Epithelial cell of esophagus (primary cell): ENCODE data around the gene UBAC2.

Experiments
- DNase-seq: peaks from one replicate; pipeline ENCODE4 v3.0.0; 2010; ENCODE audit warnings: low read depth
- H3K4me3 ChIP-seq: 2 replicates; pipeline ENCODE4 v1.5.1; 2011; ENCODE audit warnings: mild to moderate bottlenecking, low read length, control low read depth
- CTCF ChIP-seq: IDR thresholded peaks from 2 replicates; pipeline ENCODE4 v1.5.1; 2011; ENCODE audit warnings: low read depth, mild to moderate bottlenecking, low read length, control low read depth, inconsistent platforms; ENCODE audit not compliant: insufficient read depth; ENCODE audit errors: missing control alignments

Gene UBAC2

GRCh38 chr13:99159331-99160061, 41.2 kb upstream of the UBAC2 start:
- no peak for TF ChIP-seq CTCF
- DNase-seq, result no peak
- H3K4me3 ChIP-seq, result no peak overlapping the region

- no peak overlapping the region for H3K4me3 ChIP-seq
- DNase-seq, result no peak
- no peak for TF ChIP-seq CTCF
Observed at GRCh38 chr13:99160415-99160814, 40.2 kb upstream of the UBAC2 start.

- no peak overlapping the region for H3K4me3 ChIP-seq
- no peak for DNase-seq
- TF ChIP-seq CTCF, result no peak
Observed at GRCh38 chr13:99161512-99161911, 39.1 kb upstream of the UBAC2 start.

GRCh38 chr13:99162567-99163361, 37.9 kb upstream of the UBAC2 start:
- DNase-seq, result no peak
- no peak overlapping the region for H3K4me3 ChIP-seq
- no peak for TF ChIP-seq CTCF

- TF ChIP-seq CTCF, result no peak
- no peak overlapping the region for H3K4me3 ChIP-seq
- no peak for DNase-seq
Observed at GRCh38 chr13:99164226-99164625, 36.4 kb upstream of the UBAC2 start.

- no peak for TF ChIP-seq CTCF
- DNase-seq, result peak; percentile 26
- H3K4me3 ChIP-seq, result no peak overlapping the region
Observed at GRCh38 chr13:99165753-99166587, 34.7 kb upstream of the UBAC2 start.
